ENCODE measurements around the gene VEPH1.

- TF ChIP-seq SIN3A (IDR thresholded peaks at IDR 0.05; ENCODE audit: borderline replicate concordance, insufficient read depth, low read depth, low read length) (no peak), CTCF (IDR thresholded peaks at IDR 0.05) (no peak), POLR2AphosphoS5 (IDR thresholded peaks at IDR 0.05; ENCODE audit: low read depth, low read length) (no peak), TCF7L2 (IDR thresholded peaks at IDR 0.05; ENCODE audit: low read depth, low read length) (no peak)
Measured at GRCh38 chr3:157312376-157312745, 190.9 kb downstream of the VEPH1 start.
